PFSK-1 (cell line): ENCODE data around the gene BLOC1S2.

ENCODE experiments used
- FOXP2 ChIP-seq: optimal IDR thresholded peaks from 2 replicates; pipeline ENCODE3; 2011; ENCODE audit warnings: borderline replicate concordance, control low read depth, inconsistent platforms; ENCODE audit not compliant: insufficient read depth; ENCODE audit errors: extremely low read length, extremely low read depth
- POLR2AphosphoS5 ChIP-seq: IDR thresholded peaks from 2 replicates; pipeline ENCODE4 v1.6.1; 2012; ENCODE audit warnings: low read depth, mild to moderate bottlenecking, control low read depth, low read length, moderate library complexity
- REST ChIP-seq, 2 experiments: IDR thresholded peaks; 2 replicates each; pipeline versions ENCODE4 v1.6.1 to v1.8.0; 2011 to 2012; ENCODE audit warnings: low read depth in 2 of 2, low read length in 2 of 2, control low read depth in 1 of 2, inconsistent platforms in 1 of 2, mild to moderate bottlenecking in 1 of 2, moderate library complexity in 1 of 2; ENCODE audit not compliant: insufficient read depth in 1 of 2
- SIN3A ChIP-seq: IDR thresholded peaks from 2 replicates; pipeline ENCODE4 v1.6.1; 2012; ENCODE audit warnings: mild to moderate bottlenecking, low read length, moderate library complexity, borderline replicate concordance; ENCODE audit not compliant: insufficient read depth
- TAF1 ChIP-seq: IDR thresholded peaks from 2 replicates; pipeline ENCODE4 v1.6.1; 2012; ENCODE audit warnings: low read length, control low read depth, borderline replicate concordance; ENCODE audit not compliant: insufficient read depth

GRCh38 chr10:100318207-100318606, 31.7 kb upstream of the BLOC1S2 start:
- TF ChIP-seq SIN3A = no peak
- no peak for TF ChIP-seq REST (IDR thresholded peaks at IDR 0.05; ENCODE audit: insufficient read depth in 1 of 2, low read depth in 2 of 2, low read length in 2 of 2)
- TF ChIP-seq POLR2AphosphoS5 = no peak
- no peak for TF ChIP-seq FOXP2
- TF ChIP-seq TAF1 = no peak
